ACHN (cell line): Measurements from ENCODE around the gene SKAP1.

Source experiments
- DNase-seq: peaks from one replicate; pipeline ENCODE4 v3.0.0-alpha.2; 2015
- in situ Hi-C: cut with HindIII; loops from 2 replicates; pipeline ENCODE4 v1.10.0; 2017; ENCODE audit warnings: low sequenced_read_pairs, low pct_ligation_motif_present, low pct_unique_long_range_greater_than_20kb

SKAP1 gene

GRCh38 chr17:48151220-48151619 lies 278.8 kb downstream of the SKAP1 start:
- in situ Hi-C loops: no loop called here
- DNase-seq: no peak

GRCh38 chr17:48150597-48151001 lies 279.4 kb downstream of the SKAP1 start:
- in situ Hi-C loops: no loop called here
- DNase-seq: no peak

GRCh38 chr17:48149787-48150463 lies 280.1 kb downstream of the SKAP1 start:
- in situ Hi-C loops: no loop called here
- no peak for DNase-seq

DNA sequence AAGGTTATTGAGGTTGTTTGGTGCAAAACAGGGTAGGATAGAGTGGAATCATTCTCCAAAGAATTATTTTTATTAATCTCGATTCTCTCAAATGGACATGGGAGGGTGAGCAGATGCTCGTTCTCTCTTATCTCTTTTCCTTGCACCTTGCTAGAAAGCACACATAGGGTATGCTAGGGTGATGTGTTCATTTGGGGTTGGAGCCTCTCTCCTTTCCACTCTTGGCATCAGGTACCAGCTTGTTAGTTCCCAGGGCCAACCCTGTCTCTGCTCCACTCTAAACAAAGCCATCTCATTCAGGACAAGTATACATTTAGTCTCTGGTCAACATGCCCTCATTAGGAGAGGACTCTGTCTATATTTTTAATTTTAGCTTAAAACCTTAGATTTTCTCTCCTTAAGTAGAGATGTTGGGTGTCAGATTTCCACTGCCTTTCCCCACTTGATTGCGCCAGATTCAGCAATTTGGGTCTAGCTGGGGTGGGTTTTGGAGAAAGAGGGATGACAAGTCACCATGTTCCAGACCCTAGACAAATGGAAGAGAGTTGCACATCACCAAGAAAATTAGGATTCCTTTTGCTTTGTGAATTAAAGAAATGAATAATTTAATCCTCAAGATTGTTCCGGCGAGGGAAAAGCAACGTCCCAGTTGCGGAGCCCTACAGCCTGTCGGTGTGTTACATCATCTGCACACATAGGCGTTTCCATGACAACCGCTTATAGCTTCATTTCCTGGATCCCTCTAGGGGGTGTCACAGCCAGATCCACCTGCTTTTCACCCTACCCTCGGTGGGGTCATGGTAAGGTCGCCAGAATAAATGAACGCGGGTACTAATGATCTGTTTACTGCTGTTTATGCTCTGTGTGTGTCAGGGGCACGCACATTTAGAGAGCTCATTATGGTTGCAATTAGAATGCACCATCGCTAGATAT lies 280.9 kb downstream of the SKAP1 start:
- in situ Hi-C loops: no loop called here
- DNase-seq: no peak

- DNase-seq: no peak
- in situ Hi-C loops: no loop called here
Observed at GRCh38 chr17:48148029-48148770, 281.8 kb downstream of the SKAP1 start.

- no peak for DNase-seq
- in situ Hi-C loops: no loop called here
Observed at GRCh38 chr17:48144976-48145798, 284.8 kb downstream of the SKAP1 start.

DNA sequence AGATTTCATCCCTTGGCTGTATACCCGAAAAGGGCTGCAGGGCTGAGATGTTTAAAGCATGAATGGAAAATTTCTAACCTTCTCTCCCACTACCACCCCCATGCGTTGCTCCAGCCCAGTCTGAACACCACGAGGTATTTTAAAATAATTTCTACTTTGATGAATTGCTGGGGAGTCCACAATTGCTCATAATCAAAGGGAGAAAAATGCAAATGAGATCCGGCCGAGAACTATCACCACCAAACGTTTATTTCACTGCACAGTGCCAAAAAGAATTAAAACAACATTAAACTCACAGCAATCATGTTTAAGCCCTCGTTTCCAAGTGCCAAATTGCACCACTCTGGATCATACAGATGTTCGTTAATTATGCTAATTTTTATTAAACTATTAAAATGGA lies 285.8 kb downstream of the SKAP1 start:
- in situ Hi-C loops: no loop called here
- no peak for DNase-seq

- in situ Hi-C loops: no loop called here
- no peak for DNase-seq
Observed at GRCh38 chr17:48143629-48144028, 286.4 kb downstream of the SKAP1 start.

GRCh38 chr17:48139944-48140343 lies 290.1 kb downstream of the SKAP1 start:
- DNase-seq: no peak
- in situ Hi-C loops: no loop called here

GRCh38 chr17:48137656-48138055 lies 292.4 kb downstream of the SKAP1 start:
- no peak for DNase-seq
- in situ Hi-C loops: no loop called here

DNA sequence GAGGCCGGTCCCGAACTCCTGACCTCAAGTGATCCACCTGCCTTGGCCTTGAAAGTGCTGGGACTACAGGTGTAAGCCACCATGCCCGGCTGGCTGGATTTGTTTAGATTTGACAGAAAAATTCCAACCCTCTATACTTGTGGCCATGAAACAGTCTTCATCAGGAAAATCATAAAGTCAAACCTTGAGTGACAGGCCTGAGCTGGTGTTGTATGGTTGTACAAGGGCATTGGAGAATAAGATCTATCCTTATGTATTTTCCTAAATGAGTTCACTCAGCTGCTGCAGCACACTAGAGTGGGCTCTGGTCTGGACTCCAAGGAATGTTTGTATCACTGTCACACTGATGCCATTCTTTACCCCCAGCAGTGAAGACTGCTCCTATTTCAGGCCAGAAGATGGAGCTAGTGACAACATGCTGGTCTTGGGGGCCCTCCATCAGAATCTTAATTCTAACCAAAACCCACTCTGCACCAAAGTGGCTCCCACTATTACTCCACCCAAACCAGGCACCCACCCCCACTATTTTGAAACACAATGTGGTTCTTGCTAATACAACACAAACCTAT lies 295.0 kb downstream of the SKAP1 start:
- in situ Hi-C loops: no loop called here
- DNase-seq: peak; percentile 12

GRCh38 chr17:48132385-48132784 lies 297.6 kb downstream of the SKAP1 start:
- DNase-seq: no peak
- in situ Hi-C loops: no loop called here

DNA sequence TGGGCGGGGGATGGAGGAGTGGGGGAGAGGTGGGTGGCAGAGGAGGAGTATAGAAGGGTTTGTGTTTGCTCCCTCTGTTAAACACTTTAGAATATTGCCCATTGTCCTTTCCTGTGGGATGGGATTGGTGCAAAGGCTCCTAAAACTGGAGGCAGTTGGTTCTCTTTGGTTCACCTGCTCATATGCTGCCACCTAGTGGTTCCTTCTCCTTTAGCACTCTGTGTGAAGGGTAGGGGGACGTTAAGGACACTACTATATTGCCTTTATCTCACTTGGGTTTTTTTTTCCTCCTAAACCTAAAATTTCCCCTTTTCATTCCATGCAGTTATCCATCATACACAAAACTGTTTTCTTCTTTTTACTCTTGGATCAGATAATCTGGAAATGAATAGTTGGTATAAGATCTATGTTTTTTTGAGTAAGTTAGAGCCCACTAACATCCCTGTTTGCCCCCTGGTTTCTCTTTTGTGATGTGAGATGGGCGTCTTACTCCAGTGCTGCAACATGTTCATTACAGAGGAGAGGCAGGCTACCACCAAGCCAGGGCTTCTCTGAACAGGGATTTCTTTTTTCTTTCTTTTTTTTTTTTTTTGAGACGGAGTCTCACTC lies 298.7 kb downstream of the SKAP1 start:
- in situ Hi-C loops: no loop called here
- peak; percentile 79 for DNase-seq

DNA sequence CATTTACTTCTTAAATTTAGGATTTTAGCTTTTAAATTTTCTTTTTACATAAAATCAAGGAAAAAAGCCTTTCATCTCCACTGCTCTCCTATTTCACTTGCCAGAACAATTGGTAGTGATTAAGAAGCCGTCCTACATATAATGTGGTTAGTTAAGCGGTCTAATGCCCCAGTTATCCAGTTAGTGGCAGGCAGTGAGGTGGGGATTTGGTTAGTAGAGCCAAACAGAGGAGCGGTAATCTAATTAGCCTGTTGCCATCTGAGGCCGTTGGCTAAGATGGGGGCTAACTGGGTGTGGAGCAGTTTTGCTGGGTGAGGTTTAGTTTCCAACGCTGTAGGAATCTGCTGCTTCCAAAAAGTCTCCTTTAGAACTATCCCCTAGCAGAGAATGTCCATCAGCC lies 300.0 kb downstream of the SKAP1 start:
- in situ Hi-C loops: no loop called here
- no peak for DNase-seq

GRCh38 chr17:48128400-48128799 lies 301.6 kb downstream of the SKAP1 start:
- in situ Hi-C loops: no loop called here
- no peak for DNase-seq

GRCh38 chr17:48127371-48128051 lies 302.5 kb downstream of the SKAP1 start:
- DNase-seq: peak; percentile 88
- in situ Hi-C loops: no loop called here

DNA sequence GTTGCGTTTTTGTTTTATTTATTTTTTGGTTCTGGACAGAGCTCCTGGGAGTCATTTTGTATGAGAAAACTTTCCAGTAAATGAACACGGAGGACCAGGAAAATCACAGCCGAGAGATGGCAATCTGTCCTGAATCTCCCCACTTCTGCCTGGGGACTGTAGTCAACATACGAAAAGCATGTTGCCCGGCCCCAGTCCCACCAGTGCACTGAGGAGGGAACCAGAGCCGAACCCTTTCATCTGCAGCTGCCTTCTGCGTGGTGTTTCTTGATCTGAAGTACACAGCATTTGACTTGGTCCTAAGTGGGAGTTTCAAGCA lies 303.5 kb downstream of the SKAP1 start:
- in situ Hi-C loops: no loop called here
- DNase-seq: no peak
